ENCODE data around the gene TGIF2.

GRCh38 chr20:36633285-36633772, 59.9 kb downstream of the TGIF2 start:
- TF ChIP-seq, protein P1, sequence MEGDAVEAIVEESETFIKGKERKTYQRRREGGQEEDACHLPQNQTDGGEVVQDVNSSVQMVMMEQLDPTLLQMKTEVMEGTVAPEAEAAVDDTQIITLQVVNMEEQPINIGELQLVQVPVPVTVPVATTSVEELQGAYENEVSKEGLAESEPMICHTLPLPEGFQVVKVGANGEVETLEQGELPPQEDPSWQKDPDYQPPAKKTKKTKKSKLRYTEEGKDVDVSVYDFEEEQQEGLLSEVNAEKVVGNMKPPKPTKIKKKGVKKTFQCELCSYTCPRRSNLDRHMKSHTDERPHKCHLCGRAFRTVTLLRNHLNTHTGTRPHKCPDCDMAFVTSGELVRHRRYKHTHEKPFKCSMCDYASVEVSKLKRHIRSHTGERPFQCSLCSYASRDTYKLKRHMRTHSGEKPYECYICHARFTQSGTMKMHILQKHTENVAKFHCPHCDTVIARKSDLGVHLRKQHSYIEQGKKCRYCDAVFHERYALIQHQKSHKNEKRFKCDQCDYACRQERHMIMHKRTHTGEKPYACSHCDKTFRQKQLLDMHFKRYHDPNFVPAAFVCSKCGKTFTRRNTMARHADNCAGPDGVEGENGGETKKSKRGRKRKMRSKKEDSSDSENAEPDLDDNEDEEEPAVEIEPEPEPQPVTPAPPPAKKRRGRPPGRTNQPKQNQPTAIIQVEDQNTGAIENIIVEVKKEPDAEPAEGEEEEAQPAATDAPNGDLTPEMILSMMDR (optimal IDR thresholded peaks at IDR 0.05 in 1 of 3, IDR thresholded peaks at IDR 0.05 in 1 of 3, conservative IDR thresholded peaks at IDR 0.05 in 1 of 3; ENCODE audit: extremely low read depth in 1 of 3, insufficient read depth in 2 of 3, low read length in 3 of 3): no peak
- TF ChIP-seq EZH2 (IDR thresholded peaks at IDR 0.05; ENCODE audit: low read length): no peak

Measured in keratinocyte (primary cell).